Measurements from ENCODE around the gene LIX1. TPM values are rescaled to one million over a fixed set of nuclear protein-coding genes. Genes with fewer than 3 reads are reported as not detected.

LIX1 gene
- total RNA-seq, 1 donor from 2014 or later, result not detected

DNA sequence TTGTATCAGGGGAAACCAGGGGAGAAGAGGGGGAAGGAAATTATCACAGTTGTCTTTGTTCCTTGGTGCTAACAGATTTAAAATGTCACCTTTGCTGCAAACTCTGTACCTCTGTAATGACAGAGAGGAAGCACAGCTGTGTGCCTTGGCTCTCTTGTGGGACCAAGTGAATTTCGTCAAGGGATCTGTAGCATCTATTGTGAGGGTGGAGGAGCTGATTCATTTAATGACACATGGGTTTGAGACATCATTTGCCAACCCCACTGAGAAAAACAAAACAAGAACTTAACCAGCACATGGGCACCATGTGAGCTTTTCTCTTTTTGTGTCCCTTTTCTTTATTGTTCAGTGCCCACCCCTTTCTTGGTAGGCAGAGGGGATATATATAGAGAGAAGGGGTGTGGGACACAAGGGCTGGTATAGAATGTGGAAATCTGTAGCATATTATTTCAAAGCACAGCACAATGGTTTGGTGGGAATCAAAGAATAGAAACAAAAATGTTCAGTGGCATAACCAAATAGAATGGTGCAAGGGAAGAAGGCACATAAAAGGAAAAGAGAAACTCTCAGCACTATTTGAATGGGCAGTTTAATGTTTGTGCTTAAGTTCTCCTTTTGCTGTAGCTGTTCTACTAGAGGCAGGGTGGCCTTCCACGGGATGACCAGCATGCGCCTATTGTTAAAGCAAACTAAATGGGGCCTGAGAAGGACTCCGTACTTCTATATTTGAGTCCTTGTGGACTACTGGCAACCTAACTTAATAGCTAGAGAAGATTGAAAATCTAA lies 63.3 kb downstream of the LIX1 start:
- DNase-seq (ENCODE audit: extremely low read depth, low read depth, low spot score), result no peak

DNA sequence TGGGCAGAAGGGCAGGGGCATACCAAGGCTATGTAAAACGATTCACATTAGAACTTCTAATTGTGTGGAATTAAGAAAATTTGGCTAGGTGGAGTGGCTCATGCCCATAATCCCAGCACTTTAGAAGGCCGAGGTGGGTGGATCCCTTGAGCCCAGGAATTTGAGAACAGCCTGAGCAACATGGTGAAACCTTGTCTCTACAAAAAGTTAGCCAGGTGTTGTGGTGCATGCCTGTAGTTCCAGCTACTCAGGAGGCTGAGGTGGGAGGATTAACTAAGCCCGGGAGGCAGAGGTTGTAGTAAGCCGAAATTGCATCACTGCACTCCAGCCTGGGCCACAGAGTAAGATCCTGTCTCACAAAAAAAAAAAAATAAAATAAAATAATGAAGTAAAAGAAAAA lies 65.2 kb downstream of the LIX1 start:
- no peak for DNase-seq (ENCODE audit: extremely low read depth, low read depth, low spot score)

DNA sequence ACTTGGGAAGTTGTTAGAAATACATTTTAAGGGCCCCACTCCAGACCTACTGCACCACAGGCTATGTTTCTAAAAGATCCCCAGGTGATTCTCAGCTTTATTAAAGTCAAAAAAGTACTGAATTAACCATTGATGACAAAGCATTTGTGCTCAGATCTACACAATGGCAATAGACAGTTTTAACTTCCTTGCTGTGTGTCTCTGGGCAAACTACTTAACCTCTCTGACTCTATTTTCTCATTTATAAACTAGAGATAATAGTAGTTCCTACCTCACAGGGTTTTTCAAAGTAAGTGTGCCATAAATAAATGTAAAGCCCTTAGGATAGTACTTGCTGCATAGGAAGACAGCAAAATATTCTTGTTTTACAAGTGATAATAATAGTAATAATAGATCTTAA lies 66.3 kb downstream of the LIX1 start:
- no peak for DNase-seq (ENCODE audit: extremely low read depth, low read depth, low spot score)

DNA sequence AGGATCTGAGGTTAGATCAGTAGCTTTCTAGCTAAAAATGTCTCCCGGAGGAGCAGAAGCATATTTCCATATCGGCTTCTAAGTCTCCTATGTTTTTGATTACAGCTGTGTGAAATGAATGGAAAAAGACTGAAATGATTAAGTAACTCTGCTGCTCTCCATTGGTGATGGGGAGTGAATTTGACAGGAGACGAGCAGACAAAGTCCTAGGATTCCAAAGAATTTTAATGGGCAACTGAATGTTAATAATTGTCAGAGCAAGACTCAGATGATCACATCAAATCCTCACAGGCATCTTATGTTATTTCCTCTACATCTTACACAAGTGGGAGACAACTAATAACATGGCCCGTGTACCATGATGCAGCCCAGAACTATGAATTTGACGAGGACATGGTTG lies 66.8 kb downstream of the LIX1 start:
- DNase-seq (ENCODE audit: extremely low read depth, low read depth, low spot score), result no peak

DNA sequence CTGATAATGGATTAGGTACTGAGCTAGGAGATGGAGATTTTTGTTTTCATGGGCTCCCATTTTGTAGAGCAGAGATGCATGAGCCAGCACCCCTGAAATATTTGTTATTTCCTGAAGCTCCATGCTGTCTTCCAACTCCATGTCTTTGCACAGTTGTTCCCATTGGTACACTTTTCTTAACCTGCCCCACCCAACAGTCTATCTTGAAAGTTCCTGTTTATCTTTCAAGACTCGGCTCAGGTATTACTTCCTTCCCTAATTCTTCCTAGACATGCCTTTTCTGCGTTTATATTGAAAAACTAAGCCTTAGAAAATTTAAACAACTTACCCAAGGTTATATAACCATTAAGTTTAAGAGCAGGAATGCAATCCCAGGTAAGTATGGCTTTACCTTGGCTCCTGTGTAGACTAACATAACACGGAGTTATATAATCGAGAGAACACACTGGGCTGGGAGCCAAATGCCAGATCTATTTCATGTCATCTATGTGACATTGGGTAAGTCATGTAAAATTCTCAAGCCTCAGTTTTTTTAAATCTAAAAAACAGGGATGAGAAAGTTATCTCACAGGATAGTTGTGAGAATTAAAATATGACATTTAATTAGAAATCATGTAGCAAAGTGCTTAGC lies 67.4 kb downstream of the LIX1 start:
- no peak for DNase-seq (ENCODE audit: extremely low read depth, low read depth, low spot score)

- no peak for DNase-seq (ENCODE audit: extremely low read depth, low read depth, low spot score)
Measured at GRCh38 chr5:97073420-97073819, 69.0 kb downstream of the LIX1 start.

DNA sequence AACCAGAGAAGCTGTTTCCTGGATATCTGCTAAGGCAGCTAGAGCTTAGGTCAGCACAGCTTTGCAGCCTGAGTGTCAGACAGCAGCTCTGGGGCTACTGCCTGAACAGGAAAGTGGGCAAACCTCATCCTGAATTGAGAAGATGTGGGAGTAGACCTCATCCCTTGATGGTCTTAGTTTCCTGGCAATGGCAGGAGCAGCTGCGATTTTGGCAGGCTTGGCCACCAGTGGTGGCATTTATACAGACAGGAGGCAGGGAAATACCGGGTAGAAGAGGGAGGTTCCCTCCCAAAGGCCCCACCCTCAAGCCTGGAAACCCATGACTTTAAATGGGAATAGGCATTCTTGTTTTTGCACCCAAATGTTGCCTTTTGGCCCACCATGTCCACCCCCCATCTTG lies 69.7 kb downstream of the LIX1 start:
- DNase-seq (ENCODE audit: extremely low read depth, low read depth, low spot score), result no peak

GRCh38 chr5:97071993-97072392 lies 70.4 kb downstream of the LIX1 start:
- DNase-seq (ENCODE audit: extremely low read depth, low read depth, low spot score), result no peak

GRCh38 chr5:97071101-97071500 lies 71.3 kb downstream of the LIX1 start:
- no peak for DNase-seq (ENCODE audit: extremely low read depth, low read depth, low spot score)

DNA sequence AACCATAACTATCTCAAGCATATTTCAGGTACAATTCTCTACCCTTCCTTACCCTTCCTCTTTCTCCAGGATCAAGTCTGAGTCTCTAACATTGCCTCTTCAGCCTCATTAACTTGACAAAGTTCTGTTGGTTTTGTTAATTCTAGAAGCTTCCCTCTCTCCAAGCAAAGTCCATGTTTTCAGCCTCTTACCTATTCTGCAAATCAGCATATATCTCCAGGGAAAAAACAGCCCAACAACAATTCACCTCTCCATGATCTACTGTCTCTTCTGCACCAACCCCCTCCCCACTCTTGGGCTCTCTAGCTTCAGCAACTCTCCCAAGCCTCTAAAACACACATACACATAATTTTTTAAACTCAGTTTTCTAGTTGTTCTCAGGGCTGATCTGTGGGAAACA lies 72.2 kb downstream of the LIX1 start:
- DNase-seq (ENCODE audit: extremely low read depth, low read depth, low spot score), result no peak

- DNase-seq (ENCODE audit: extremely low read depth, low read depth, low spot score), result no peak
Measured at GRCh38 chr5:97067296-97067850, 75.0 kb downstream of the LIX1 start.

DNA sequence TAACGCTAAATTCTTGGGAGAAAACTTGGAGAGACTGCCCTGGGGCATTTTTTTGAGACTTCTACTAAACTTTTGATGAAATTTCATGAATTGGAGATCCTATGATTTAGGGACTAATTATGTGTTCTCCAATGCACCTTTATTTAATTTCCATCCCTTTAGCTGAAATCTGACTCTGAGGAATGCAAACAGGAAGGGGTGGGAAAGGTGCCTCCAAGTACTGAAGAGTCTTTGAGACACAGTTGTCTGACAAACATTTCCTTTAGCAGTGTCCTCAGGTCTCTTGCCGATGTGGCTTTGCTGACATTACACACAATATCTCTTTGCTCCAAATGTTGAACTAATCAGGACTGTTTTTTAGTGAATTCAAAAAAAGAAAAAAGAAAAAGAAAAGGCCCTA lies 76.9 kb downstream of the LIX1 start:
- no peak for DNase-seq (ENCODE audit: extremely low read depth, low read depth, low spot score)

- DNase-seq (ENCODE audit: extremely low read depth, low read depth, low spot score), result no peak
Measured at GRCh38 chr5:97063251-97063650, 79.2 kb downstream of the LIX1 start.

GRCh38 chr5:97062046-97062445 lies 80.4 kb downstream of the LIX1 start:
- no peak for DNase-seq (ENCODE audit: extremely low read depth, low read depth, low spot score)

DNA sequence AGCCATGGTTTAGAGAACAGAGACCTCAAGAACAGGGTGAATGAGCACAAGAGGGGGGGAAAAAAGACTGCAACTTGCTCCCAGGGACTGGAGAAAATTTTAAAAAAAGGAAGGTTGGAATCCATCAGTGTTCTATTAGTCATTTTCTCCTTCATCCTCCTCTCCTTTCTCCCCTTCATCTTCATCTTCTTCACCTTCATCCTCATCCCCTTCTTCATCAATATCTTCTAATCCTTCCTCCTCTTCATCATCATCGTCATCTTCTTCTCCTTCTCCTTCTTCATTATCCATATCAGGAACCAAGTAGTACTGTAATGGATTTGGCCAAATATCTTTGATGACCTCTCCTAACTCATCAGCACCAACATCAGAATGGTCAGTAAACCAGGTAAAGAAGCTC lies 86.1 kb downstream of the LIX1 start:
- DNase-seq (ENCODE audit: extremely low read depth, low read depth, low spot score), result no peak

DNA sequence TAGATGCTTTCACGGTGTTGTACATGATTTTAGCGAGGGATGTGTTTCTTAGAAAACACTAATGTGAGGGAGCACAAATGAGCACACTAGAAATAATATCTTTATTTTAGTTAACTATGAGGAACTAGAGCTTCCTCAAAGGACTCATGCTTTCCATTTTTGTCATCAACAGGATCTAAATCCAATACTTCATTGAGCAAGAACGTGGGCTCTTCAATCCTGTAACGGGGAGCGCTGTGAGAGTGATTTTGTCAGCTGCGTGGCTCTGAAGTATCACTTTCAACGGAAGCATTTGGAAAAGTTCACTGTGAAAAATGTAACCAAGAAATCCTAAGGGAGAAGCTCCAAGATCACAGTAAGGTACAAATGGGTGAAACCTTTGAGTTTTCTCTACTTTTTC lies 93.2 kb downstream of the LIX1 start:
- no peak for DNase-seq (ENCODE audit: extremely low read depth, low read depth, low spot score)

GRCh38 chr5:97047076-97047475 lies 95.3 kb downstream of the LIX1 start:
- DNase-seq (ENCODE audit: extremely low read depth, low read depth, low spot score), result no peak

DNA sequence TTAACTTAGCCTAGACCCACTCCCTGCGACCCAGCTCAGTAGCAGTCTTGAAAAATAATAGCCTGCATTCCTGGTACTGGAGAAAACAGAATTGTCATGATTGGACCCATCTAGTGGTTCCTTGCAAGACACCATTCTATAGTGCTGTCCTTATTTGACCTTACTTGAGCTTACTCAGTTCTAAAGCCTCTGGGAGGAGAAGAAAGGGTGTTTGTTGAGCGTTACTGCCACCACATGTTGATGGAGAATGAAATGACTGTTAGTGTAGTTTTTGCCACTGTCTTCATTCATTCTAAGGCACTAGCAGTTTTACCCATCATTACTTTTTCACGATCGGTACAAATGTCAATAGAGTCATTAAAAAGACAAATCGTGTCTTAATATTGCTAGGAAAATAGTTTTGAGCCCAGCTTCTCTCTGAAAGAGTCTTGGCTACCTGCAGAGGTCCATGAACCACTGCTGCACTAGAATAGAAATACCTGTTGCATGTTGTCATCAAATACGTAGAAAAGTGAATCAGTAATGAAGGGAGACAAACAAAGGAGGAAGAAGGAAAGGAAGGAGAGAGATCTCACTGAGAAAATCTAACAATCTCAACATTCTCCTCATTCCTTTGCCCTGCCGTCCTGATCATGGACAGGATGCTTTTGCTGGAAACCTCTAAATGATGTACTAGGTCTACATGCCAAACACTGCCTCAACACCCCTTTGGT lies 96.0 kb downstream of the LIX1 start:
- DNase-seq (ENCODE audit: extremely low read depth, low read depth, low spot score), result no peak

DNA sequence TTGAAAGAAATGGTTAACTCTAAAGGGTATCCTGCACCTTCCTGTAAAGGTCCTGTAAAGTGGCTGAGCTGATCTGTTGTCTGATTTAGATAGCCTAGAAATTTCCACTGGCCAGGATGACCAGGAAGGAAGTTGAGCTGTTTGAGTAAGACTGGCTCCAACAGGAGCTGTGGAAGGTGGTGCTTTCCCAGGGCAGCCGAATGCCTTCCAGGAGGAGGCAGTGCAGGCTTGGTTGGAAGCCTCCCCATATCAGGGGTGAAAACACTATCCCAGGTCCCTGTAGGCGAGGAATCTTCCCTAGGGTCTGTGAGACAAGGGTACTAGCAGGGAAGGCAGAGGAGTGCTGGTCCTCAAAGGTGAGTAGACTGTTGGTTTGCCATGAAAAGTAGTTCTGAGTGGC lies 98.4 kb downstream of the LIX1 start:
- peak; percentile 23 for DNase-seq (ENCODE audit: extremely low read depth, low read depth, low spot score)

GRCh38 chr5:97043511-97043910 lies 98.9 kb downstream of the LIX1 start:
- no peak for DNase-seq (ENCODE audit: extremely low read depth, low read depth, low spot score)

GRCh38 chr5:97042996-97043395 lies 99.4 kb downstream of the LIX1 start:
- DNase-seq (ENCODE audit: extremely low read depth, low read depth, low spot score), result no peak

Data from glomerular endothelial cell (primary cell).